IMR-90 (cell line): ENCODE results near the gene KRT7. TPM values are rescaled to one million over a fixed set of nuclear protein-coding genes. Genes with fewer than 3 reads are reported as not detected.
A peak's percentile ranks its signal among the peaks of the same experiment; 100 is the strongest.

Source experiments
- ATAC-seq: fragments of 200-7000 bp; cut with Tn5 transposase; 2 replicates; pipeline ENCODE4 v1.9.1; 2020; ENCODE audit warnings: low read depth, mild to moderate bottlenecking, moderate library complexity
- BruUV-seq: library from RNA; stranded (reverse); fragments of 400-500 nt; replicated peaks from 2 replicates; lab custom pipeline; 2021; lab: Mats Ljungman, UMichigan
- CTCF ChIA-PET: fragments of 300-600 bp; formaldehyde crosslinking; extraction: SDS; loops from one replicate; lab custom pipeline; 2021; ENCODE audit warnings: antibody characterized with exemption; lab: Yijun Ruan, JAX
- POLR2A ChIA-PET: fragments of 300-600 bp; sonication (Branson Sonifier 250); formaldehyde crosslinking; loops from one replicate; lab custom pipeline; 2022; ENCODE audit warnings: antibody characterized with exemption; ENCODE audit not compliant: unreplicated experiment; lab: Charles Lee
- DNase-seq: peaks from one replicate; pipeline ENCODE4 v3.0.0; 2013
- H2AFZ ChIP-seq: replicated peaks from 2 replicates; pipeline ENCODE3; 2013; ENCODE audit warnings: low read length, mild to moderate bottlenecking; ENCODE audit not compliant: poor library complexity
- H2AK5ac ChIP-seq: 2 replicates; pipeline ENCODE4 v1.6.1; 2013; ENCODE audit warnings: low read depth, low read length, inconsistent platforms
- H2AK9ac ChIP-seq: replicated peaks from 2 replicates; pipeline ENCODE3; 2013; ENCODE audit warnings: mild to moderate bottlenecking, low read depth, low read length, moderate library complexity; ENCODE audit not compliant: poor library complexity
- H2BK120ac ChIP-seq: 2 replicates; pipeline ENCODE4 v1.6.1; 2013; ENCODE audit warnings: low read depth, low read length, inconsistent platforms
- H2BK15ac ChIP-seq: 3 replicates; pipeline ENCODE4 v1.6.1; 2013; ENCODE audit warnings: low read depth, low read length, inconsistent platforms
- H2BK20ac ChIP-seq: 2 replicates; pipeline ENCODE4 v1.6.1; 2013; ENCODE audit warnings: low read depth, mild to moderate bottlenecking, inconsistent platforms, low read length, moderate library complexity
- H2BK5ac ChIP-seq: 2 replicates; pipeline ENCODE4 v1.6.1; 2013; ENCODE audit warnings: mild to moderate bottlenecking, low read depth, low read length, inconsistent platforms; ENCODE audit not compliant: poor library complexity, severe bottlenecking
- H3K14ac ChIP-seq: replicated peaks from 2 replicates; pipeline ENCODE4 v1.6.1; 2013; ENCODE audit warnings: low read depth, low read length, inconsistent platforms
- H3K18ac ChIP-seq: 2 replicates; pipeline ENCODE4 v1.6.1; 2013; ENCODE audit warnings: low read depth, low read length, control low read depth
- H3K23ac ChIP-seq: 2 replicates; pipeline ENCODE4 v1.6.1; 2013; ENCODE audit warnings: low read depth, low read length, inconsistent platforms
- H3K27ac ChIP-seq: 2 replicates; pipeline ENCODE4 v1.5.1; 2013; ENCODE audit warnings: mild to moderate bottlenecking, control low read depth, low read length; ENCODE audit not compliant: insufficient read depth
- H3K27me3 ChIP-seq: 2 replicates; pipeline ENCODE4 v1.6.1; 2013; ENCODE audit warnings: low read length; ENCODE audit not compliant: control insufficient read depth, insufficient read depth
- H3K36me3 ChIP-seq: 2 replicates; pipeline ENCODE4 v1.6.1; 2013; ENCODE audit warnings: low read length, mixed read lengths; ENCODE audit not compliant: control insufficient read depth, insufficient read depth
- H3K4ac ChIP-seq: 2 replicates; pipeline ENCODE4 v1.6.1; 2013; ENCODE audit warnings: low read depth, low read length, inconsistent platforms
- H3K4me1 ChIP-seq: 2 replicates; pipeline ENCODE4 v1.6.1; 2013; ENCODE audit warnings: low read length, mixed read lengths; ENCODE audit not compliant: control insufficient read depth, insufficient read depth
- H3K4me2 ChIP-seq: 2 replicates; pipeline ENCODE4 v1.6.1; 2013; ENCODE audit warnings: low read depth, mild to moderate bottlenecking, control low read depth, low read length, moderate library complexity
- H3K4me3 ChIP-seq: 2 replicates; pipeline ENCODE4 v1.5.1; 2013; ENCODE audit warnings: low read depth, mild to moderate bottlenecking, control low read depth, low read length, moderate library complexity; ENCODE audit not compliant: insufficient read depth
- H3K56ac ChIP-seq: 2 replicates; pipeline ENCODE4 v1.6.1; 2013; ENCODE audit warnings: low read length, inconsistent platforms; ENCODE audit not compliant: insufficient read depth; ENCODE audit errors: extremely low read depth
- H3K79me1 ChIP-seq, 2 experiments: 2 replicates each; pipeline ENCODE4 v1.6.1; 2013; ENCODE audit warnings: low read length in 2 of 2, inconsistent platforms in 1 of 2, low read depth in 1 of 2
- H3K9ac ChIP-seq: 2 replicates; pipeline ENCODE4 v1.6.1; 2013; ENCODE audit warnings: low read depth, low read length, control low read depth
- H3K9me1 ChIP-seq: 2 replicates; pipeline ENCODE4 v1.6.1; 2013; ENCODE audit warnings: low read length, inconsistent platforms; ENCODE audit not compliant: insufficient read depth
- H3K9me3 ChIP-seq: 2 replicates; pipeline ENCODE4 v1.6.1; 2013; ENCODE audit warnings: low read length; ENCODE audit not compliant: control insufficient read depth, insufficient read depth
- H4K20me1 ChIP-seq: 2 replicates; pipeline ENCODE4 v1.6.1; 2013; ENCODE audit warnings: low read length, inconsistent platforms; ENCODE audit not compliant: insufficient read depth
- H4K5ac ChIP-seq: 2 replicates; pipeline ENCODE4 v1.6.1; 2013; ENCODE audit warnings: mild to moderate bottlenecking, low read depth, low read length, control low read depth
- H4K8ac ChIP-seq, 2 experiments: 2 replicates each; pipeline ENCODE4 v1.6.1; 2013; ENCODE audit warnings: low read depth in 2 of 2, low read length in 2 of 2, control low read depth in 1 of 2, inconsistent platforms in 1 of 2
- H4K91ac ChIP-seq: 2 replicates; pipeline ENCODE4 v1.6.1; 2013; ENCODE audit warnings: low read depth, low read length, inconsistent platforms; ENCODE audit not compliant: insufficient read depth
- CEBPB ChIP-seq: IDR thresholded peaks from 2 replicates; pipeline ENCODE4 v1.6.1; 2012; ENCODE audit warnings: low read depth, low read length, improper control_type of control experiment
- CHD1 ChIP-seq: IDR thresholded peaks from 2 replicates; pipeline ENCODE4 v1.6.1; 2012; ENCODE audit warnings: low read depth, low read length, improper control_type of control experiment
- POLR2A ChIP-seq: IDR thresholded peaks from 2 replicates; pipeline ENCODE4 v1.6.1; 2012; ENCODE audit warnings: mild to moderate bottlenecking, low read depth, low read length
- RAD21 ChIP-seq: IDR thresholded peaks from 2 replicates; pipeline ENCODE4 v1.6.1; 2012; ENCODE audit warnings: low read length, improper control_type of control experiment
- RCOR1 ChIP-seq: IDR thresholded peaks from 2 replicates; pipeline ENCODE4 v1.6.1; 2012; ENCODE audit warnings: mild to moderate bottlenecking, low read length, improper control_type of control experiment; ENCODE audit not compliant: insufficient replicate concordance
- RFX5 ChIP-seq: IDR thresholded peaks from 2 replicates; pipeline ENCODE4 v1.8.0; 2012; ENCODE audit warnings: low read depth, mild to moderate bottlenecking, low read length, moderate library complexity
- WGBS, 2 experiments: methylation state at CpG; one replicate each; pipeline versions ENCODE4 v1.1.5 to v1.1.7; 2013; ENCODE audit warnings: missing lambda C conversion rate in 2 of 2; ENCODE audit not compliant: insufficient read length in 1 of 2; ENCODE audit errors: extremely low coverage in 2 of 2; 5-methylcytosine and 5-hydroxymethylcytosine counted together
- dilution Hi-C: fragments of 300-500 bp; cut with HindIII; formaldehyde crosslinking; loops from one replicate; pipeline ENCODE4 v1.14.3; 2018; ENCODE audit warnings: low sequenced_read_pairs; ENCODE audit not compliant: unreplicated experiment
- in situ Hi-C: fragments of 300-500 bp; cut with MboI; formaldehyde crosslinking; loops from 3 replicates; pipeline ENCODE4 v1.14.3; 2019; ENCODE audit warnings: low sequenced_read_pairs, inconsistent platforms, mixed read lengths
- intact Hi-C: fragments of 100-400 bp; cut with micrococcal nuclease; formaldehyde crosslinking; loops from 2 replicates; pipeline ENCODE4 v1.10.0; 2022
- polyA plus RNA-seq, 3 experiments: library from polyadenylated mRNA; depleted of rRNA; stranded (reverse); fragments of >200 nt; gene quantifications; 2 replicates each; pipeline ENCODE4 v1.2.3, GENCODE V29; 2012; ENCODE audit warnings: low replicate concordance in 1 of 3
- total RNA-seq: library from RNA; depleted of rRNA; stranded (reverse); fragments of >200 nt; gene quantifications from 2 replicates; pipeline ENCODE4 v1.2.3, GENCODE V29; 2012
- TF ChIP-seq, protein P1 (sequence below): conservative IDR thresholded peaks from 2 replicates; pipeline ENCODE4 v1.5.1; 2012; ENCODE audit warnings: mild to moderate bottlenecking, low read depth, low read length, improper control_type of control experiment

Gene KRT7
- total and polyA plus RNA-seq, 2 of the 4 experiments (the other 2 are of a cell fraction) = 0.54 to 1.7 TPM

DNA sequence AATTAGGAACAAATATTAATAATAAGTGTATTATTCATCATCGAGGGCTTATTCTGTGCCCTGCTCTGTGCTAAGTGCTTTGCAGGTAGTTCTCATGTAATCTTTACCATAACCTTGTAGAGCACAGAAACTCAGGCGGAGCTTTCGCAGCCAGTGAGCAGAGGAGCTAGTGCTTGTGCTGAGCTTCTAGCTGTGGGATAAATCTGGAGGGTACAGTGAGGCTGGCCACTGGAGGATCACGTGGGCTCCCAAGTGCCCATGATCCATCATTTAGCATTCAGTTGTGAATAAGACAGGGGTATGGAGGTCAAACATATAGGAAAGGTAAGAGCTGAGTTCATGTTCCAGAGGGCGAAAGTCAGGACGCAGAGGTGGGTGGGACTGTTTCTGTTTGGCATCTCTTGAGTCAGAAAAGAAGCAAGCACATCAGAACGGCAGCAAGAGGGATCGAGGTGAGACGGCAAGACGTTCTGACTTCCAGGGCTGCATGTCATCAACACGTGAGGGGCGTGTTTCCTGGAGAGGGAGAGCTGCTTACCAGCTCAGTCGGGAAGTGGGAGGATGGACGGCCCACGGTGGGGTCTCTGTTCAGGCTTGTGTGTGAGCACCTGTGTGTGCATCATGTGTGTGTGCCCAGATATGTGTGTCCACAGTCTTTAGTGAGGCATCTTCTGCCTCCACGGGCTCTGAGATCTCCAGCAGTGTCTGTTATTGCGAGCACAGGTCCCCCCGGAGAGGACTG lies 24.4 kb upstream of the KRT7 start:
- TF ChIP-seq POLR2A = no peak
- TF ChIP-seq, protein P1, sequence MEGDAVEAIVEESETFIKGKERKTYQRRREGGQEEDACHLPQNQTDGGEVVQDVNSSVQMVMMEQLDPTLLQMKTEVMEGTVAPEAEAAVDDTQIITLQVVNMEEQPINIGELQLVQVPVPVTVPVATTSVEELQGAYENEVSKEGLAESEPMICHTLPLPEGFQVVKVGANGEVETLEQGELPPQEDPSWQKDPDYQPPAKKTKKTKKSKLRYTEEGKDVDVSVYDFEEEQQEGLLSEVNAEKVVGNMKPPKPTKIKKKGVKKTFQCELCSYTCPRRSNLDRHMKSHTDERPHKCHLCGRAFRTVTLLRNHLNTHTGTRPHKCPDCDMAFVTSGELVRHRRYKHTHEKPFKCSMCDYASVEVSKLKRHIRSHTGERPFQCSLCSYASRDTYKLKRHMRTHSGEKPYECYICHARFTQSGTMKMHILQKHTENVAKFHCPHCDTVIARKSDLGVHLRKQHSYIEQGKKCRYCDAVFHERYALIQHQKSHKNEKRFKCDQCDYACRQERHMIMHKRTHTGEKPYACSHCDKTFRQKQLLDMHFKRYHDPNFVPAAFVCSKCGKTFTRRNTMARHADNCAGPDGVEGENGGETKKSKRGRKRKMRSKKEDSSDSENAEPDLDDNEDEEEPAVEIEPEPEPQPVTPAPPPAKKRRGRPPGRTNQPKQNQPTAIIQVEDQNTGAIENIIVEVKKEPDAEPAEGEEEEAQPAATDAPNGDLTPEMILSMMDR = no peak
- no peak for TF ChIP-seq RFX5
- TF ChIP-seq RCOR1 = no peak
- no peak for TF ChIP-seq CEBPB
- no peak for TF ChIP-seq RAD21
- TF ChIP-seq CHD1 = no peak
- ChIA-PET POLR2A (no interaction called here), CTCF (interaction anchor here (0.6 kb wide), 1 partner anchor 61 kb away, joined by 3 read pairs; no protein-coding TSS in a partner anchor)
- Histone ChIP-seq H4K8ac (no peak overlapping the region), H3K27me3 (no peaks in the 10 kb centered on the region), H2AK5ac (peak overlapping the region; percentile 80), H2BK120ac (peak overlapping the region; percentile 8; the same call in 1 of the 2 replicates), H2BK5ac (no peak overlapping the region), H4K91ac (0 out of 2 replicates have a peak overlapping the region, but pooled peaks have one; percentile 2), H3K27ac (no peak overlapping the region), H3K9me1 (peaks cover 17% of the 10 kb centered on the region), H3K4me2 (no peak overlapping the region), H4K20me1 (no peaks in the 10 kb centered on the region), H3K14ac (0 out of 2 replicates have a peak overlapping the region, but pooled peaks have one; percentile 19), H3K18ac (no peak overlapping the region), H2BK15ac (peak overlapping the region; percentile 44; the same call in 2 of the 3 replicates), H4K5ac (no peak overlapping the region), H3K36me3 (no peaks in the 10 kb centered on the region), H3K9me3 (no peaks in the 10 kb centered on the region), H3K56ac (no peak overlapping the region), H3K4me3 (no peak overlapping the region), H3K79me1 (no peaks in the 10 kb centered on the region), H3K9ac (no peak overlapping the region), H2AK9ac (peak overlapping the region; percentile 45), H3K23ac (no peak overlapping the region; the same call in 1 of the 2 replicates), H3K4me1 (peaks cover 20% of the 10 kb centered on the region), H2AFZ (peak overlapping the region; percentile 10), H3K4ac (peak overlapping the region; percentile 29; the same call in 1 of the 2 replicates), H2BK20ac (peak overlapping the region; percentile 24)
- WGBS, 2 experiments = 79% methylated on average over 7 of the region's 18 CpGs; no CpG with 5 or more reads in 1 of the 2 experiments
- in situ Hi-C loops (loop anchor here (5.0 kb wide), 1 partner anchor 41 kb away; no protein-coding TSS in a partner anchor), dilution Hi-C loops (no loop called here), intact Hi-C loops (no loop called here)
- BruUV-seq = no TSS peak
- ATAC-seq = no peak
- no peak for DNase-seq
